Measurements from ENCODE around the gene IMPG2.

The IMPG2 gene

DNA sequence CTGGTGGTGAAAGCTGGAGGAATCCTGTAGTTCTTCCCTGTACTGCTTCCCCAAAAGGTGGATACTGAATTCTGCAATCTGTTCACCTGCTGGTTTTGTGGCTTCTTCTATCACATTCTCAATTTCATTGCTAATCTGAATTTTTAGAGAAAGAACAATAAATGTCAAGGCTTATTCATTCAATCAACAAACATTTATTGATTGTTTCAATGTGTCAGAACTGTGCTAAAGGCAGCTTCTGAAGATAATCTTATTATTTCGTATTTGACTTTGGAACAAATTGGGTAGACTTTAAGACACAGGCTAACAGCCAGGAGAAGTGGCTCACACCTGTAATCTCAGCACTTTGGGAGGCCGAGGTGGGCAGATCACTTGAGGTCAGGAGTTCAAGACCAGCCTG lies 46.8 kb downstream of the IMPG2 start:
- DNase-seq (ENCODE audit: low read depth) = no peak

DNA sequence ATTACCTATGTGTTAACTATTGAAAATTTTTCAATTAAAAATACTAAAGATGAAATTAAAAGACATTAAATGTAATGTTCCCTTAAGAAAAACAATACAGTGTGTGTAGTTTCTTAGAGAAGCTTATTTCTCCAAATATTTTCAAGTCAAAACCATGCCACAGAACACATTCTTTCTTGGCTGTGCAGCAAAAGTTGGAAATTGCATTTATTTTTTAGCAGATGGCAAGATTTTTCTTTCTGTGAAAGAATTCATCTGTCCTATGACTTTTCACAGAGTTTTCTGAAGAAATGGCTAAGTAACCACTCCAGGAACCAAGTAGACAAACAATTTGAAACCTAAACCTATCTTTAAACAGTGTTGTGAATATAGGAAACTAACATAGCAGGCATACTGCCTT lies 47.2 kb downstream of the IMPG2 start:
- DNase-seq (ENCODE audit: low read depth) = no peak

DNA sequence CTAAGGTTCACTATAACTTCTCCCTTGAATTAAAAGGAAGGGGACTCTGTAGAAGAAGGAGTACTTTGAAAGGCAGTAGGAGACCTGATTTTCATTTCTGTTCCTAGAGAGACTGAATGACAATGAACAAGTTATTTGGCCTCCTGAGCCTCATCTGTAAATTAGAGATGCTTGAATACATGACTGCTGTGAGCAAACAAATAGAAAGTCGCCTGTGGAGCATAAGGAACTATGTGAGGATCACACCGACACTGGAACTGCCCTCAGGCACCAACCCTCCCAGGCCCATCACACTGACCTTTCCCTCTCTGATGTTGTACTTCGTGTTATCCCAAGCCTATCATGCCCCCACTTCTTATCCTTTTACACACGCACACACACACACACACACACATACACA lies 48.6 kb downstream of the IMPG2 start:
- DNase-seq (ENCODE audit: low read depth) = no peak

DNA sequence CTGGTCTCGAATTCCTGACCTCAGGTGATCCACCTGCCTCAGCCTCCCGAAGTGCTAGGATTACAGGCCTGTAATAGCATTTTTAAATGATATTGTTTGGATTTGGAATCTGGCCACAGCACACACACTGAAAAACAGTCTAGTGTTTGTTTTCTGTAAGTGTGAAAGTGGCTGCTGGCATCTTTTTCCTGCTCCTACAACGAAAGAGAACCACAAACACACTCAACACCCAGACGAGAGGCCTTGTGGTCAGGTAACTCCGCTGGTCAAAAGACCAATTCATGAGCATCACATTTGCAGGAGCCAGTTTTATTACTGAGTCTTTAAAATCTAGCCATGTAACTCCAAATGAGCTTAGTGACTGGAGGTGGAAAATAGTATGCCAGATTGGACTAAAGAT lies 50.2 kb downstream of the IMPG2 start:
- no peak for DNase-seq (ENCODE audit: low read depth)

DNA sequence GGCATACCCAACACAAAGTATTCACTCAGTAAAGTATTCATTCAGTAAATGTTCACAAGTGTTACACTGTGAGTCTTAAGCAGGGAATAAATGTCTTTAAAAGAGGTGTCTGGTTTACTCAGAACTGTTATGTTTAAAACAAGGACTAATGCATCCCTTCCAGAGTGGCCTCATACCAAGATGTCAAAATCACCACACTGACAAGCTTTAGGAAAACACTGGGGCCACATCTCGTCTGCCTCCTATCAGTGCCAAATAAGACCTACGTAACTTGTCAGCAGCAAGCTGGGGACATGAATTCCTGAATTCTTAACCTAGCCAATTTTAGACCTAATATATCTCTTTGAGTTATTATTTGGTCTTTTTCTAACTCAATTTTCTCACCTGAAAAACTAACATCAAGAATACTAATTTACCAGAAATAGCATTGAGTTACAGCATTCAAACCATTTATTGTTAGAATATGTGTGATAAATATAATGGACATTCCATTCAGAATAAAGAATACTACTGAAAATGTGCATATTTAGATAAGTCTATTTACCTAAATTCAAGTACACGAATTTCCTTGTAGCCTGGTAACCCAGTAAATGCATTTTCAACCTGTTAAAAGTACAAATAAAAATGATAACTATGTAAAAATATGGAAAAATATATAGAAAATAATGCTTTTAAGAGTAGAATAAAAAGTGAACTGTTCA lies 51.3 kb downstream of the IMPG2 start:
- DNase-seq (ENCODE audit: low read depth) = no peak

DNA sequence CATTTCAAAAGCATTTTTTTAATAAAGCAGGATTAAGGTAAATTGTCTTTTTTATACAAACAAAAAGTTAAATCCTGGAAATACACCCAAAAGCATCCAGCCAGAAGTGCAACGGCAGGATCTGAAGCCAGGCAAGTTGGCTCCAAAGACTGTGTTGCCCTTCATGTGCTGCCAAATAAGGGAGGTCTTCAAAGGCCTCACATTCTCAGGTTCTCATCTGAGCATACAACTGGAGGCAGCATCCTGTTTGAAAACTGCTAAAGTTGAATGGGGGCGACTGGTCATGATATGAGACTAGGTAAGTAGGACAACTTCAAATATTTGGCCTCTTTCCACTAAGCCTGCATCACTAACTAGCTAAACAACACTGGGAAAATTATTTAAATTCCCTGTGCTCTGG lies 52.2 kb downstream of the IMPG2 start:
- no peak for DNase-seq (ENCODE audit: low read depth)

GRCh38 chr3:101266566-101266965 lies 53.8 kb downstream of the IMPG2 start:
- DNase-seq (ENCODE audit: low read depth) = no peak

- DNase-seq (ENCODE audit: low read depth) = no peak
Measured at GRCh38 chr3:101266071-101266470, 54.3 kb downstream of the IMPG2 start.

DNA sequence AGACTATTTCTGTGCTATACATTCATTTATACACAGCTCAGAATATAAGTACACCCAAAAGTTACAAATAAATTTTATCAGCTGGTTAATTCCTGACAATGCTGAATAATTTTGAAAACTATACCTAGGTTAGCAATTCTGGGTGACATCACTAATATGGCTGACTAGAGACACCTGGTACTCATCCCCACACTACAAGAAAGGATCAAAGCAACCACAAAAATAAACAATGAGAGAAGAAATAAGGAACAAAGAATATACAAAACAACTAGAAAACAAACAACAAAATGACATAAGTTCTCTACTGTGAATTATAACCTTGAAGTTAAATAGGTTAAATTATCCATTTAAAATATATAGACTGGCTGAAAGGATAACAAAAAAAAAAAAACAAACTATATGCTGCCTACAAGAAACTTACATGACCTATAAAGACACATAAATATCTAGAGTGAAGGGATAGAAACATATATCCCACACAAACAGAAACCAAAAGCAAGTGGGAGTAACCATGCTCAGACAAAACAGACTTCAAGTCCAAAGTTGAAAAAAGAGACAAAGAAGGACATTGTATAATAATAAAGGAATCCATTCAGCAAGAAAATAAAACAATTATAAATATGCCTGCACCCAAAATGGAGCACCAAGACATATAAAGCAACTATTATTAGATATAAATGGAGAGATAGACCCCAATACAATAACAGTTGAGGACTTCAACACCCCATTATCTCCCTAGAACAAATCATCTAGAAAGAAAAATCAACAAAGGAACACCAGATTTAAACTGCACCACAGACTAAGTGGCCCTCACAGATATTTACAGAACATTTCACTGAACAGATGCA lies 57.8 kb downstream of the IMPG2 start:
- DNase-seq (ENCODE audit: low read depth) = no peak

DNA sequence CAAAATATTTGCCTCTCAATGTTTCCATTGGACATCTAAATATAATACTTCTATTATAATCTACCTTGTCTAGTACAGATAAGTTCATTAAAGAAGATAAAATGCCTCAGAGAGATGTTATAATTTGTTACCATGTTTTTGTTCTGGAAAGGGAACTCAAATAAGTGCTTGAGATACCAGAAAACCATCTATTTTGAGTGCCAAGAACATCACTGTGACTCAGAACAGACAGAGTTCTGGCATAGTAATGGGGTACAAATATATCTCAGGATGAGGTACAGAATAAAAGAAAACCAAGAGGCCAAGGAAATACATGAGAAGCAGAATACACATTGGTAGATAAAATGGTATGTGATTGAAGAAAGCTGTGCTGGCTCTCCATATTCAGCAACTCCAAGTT lies 58.9 kb downstream of the IMPG2 start:
- no peak for DNase-seq (ENCODE audit: low read depth)

DNA sequence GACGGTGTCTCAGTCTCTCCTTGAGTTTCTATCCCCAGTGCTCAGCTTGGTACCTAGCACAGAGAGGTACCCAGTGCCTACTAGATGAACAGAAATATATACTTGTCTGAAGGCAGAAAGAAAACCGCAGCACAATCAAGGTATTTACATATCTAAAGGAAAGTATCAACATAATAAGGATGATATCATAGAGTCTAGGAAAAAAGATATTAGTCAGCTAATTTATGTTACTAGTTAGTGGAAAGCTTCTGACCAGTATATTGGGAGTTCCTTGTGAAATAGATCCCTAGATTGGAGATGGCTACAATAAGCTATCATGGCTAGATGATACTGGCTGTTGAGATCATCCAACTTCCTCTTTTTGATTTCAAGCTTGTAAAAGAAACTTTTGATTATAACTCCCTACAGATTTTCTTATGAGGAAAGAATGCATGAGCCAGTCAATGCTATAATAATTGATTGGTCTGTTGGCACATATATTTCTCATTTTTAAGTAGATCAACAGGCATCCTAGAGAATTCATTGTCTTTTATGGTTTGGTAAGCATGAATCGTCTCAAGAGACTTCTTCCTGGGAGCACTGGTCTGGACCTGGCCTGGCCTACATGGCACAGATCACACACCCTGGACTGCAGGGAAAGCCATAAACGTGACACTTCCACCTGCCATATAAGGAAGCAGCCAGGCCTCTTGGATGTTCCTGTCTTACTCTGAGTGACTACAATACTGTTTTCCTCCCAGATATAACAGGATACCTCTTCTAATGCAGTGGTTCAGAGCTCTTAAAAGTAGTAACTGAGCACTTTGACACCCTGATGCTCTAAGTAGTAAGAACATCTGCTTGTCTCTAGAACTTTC lies 60.7 kb downstream of the IMPG2 start:
- no peak for DNase-seq (ENCODE audit: low read depth)

GRCh38 chr3:101256511-101256910 lies 63.9 kb downstream of the IMPG2 start:
- DNase-seq (ENCODE audit: low read depth) = no peak

DNA sequence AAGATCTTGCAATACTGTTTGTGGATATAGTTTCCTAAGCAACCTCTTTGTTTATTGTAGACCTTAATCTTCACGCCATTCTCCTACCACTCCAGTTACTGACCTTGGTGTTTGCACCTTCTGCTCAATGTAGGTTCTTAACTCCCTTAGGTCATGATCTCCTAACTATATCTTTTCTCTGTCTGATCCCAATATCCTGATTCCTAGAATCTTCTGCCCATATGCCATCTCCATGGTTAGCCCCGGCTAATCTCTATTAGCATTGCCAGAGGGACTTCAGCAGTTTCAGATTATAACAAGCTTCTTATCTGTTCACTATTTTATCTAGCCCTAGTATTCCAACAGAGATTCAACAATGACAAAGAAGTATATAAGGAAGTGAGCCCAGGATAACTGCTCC lies 64.9 kb downstream of the IMPG2 start:
- DNase-seq (ENCODE audit: low read depth) = no peak

DNA sequence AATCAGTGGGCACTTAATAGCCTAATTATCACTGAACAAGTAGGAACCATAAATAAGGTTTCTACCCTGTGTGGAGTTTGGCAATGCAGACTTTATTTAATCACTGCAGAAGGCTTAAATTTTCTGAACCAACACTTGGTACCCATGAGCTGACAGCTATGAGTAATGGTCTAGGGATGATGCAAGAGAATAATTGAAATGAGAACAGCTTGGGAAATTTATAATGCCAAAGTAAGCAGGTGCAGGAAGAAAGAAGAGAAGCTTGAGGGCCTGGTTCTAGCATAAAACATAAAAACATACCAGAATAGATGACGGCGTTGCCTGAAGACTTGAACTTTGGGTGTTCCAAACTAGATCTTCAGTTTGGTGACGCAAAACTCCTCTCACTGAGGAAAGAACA lies 67.0 kb downstream of the IMPG2 start:
- no peak for DNase-seq (ENCODE audit: low read depth)

- DNase-seq (ENCODE audit: low read depth) = no peak
Measured at GRCh38 chr3:101252945-101253344, 67.4 kb downstream of the IMPG2 start.

DNA sequence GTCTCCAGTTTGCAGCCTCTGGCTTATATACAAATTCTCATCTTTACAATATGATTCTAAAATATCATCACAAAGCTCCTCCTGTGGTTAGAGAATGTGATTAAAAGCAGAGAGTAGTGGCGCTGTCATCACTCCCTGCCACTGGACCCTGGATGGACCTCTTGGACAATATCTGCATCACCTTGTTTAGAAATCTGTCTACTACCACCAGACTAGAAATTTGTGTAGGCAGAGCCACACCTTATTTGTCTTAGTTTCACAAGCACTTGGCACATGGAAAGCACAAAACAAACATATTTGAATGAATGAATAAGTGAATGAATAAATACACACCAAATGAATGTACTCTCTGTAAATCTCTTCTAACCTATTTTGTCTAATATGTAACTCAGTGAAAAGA lies 68.1 kb downstream of the IMPG2 start:
- DNase-seq (ENCODE audit: low read depth) = no peak

GRCh38 chr3:101251441-101251840 lies 68.9 kb downstream of the IMPG2 start:
- DNase-seq (ENCODE audit: low read depth) = no peak

- DNase-seq (ENCODE audit: low read depth) = no peak
Measured at GRCh38 chr3:101249522-101249921, 70.9 kb downstream of the IMPG2 start.

GRCh38 chr3:101248736-101249135 lies 71.6 kb downstream of the IMPG2 start:
- no peak for DNase-seq (ENCODE audit: low read depth)

GRCh38 chr3:101244212-101244575 lies 76.2 kb downstream of the IMPG2 start:
- no peak for DNase-seq (ENCODE audit: low read depth)

- no peak for DNase-seq (ENCODE audit: low read depth)
Measured at GRCh38 chr3:101243285-101244211, 76.8 kb downstream of the IMPG2 start.

Measured in activated T-cell treated with anti-CD3 and anti-CD28 coated beads for 48 hours (primary cell).